MG63 (cell line): Measurements from ENCODE around the gene TENM4. TPM values are rescaled to one million over a fixed set of nuclear protein-coding genes. Genes with fewer than 3 reads are reported as not detected.

Experiments used
- DNase-seq: peaks from one replicate; pipeline ENCODE4 v3.0.0-alpha.2; 2020
- H3K27me3 ChIP-seq: fragments of 250-450 bp; sonication (Bioruptor Pico); 2 replicates; pipeline ENCODE4 v1.5.1; 2020; ENCODE audit warnings: mild to moderate bottlenecking, moderate library complexity
- H3K36me3 ChIP-seq: fragments of 250-450 bp; sonication (Bioruptor Pico); 2 replicates; pipeline ENCODE4 v1.5.1; 2020; ENCODE audit warnings: mild to moderate bottlenecking, moderate library complexity
- H3K4me3 ChIP-seq: fragments of 250-450 bp; sonication (Bioruptor Pico); 2 replicates; pipeline ENCODE4 v1.5.1; 2020; ENCODE audit warnings: mild to moderate bottlenecking, moderate library complexity
- H3K9me3 ChIP-seq: fragments of 250-450 bp; sonication (Bioruptor Pico); 2 replicates; pipeline ENCODE4 v1.5.1; 2020; ENCODE audit warnings: mild to moderate bottlenecking, moderate library complexity
- total RNA-seq: library from RNA; depleted of rRNA; stranded (reverse); fragments of >200 nt; shearing (Covaris generic); gene quantifications from 2 replicates; pipeline ENCODE4 v1.2.3, GENCODE V29; 2014; ENCODE audit warnings: low replicate concordance

TENM4 gene
- total RNA-seq, 1 experiment from 2014 or later: not detected

DNA sequence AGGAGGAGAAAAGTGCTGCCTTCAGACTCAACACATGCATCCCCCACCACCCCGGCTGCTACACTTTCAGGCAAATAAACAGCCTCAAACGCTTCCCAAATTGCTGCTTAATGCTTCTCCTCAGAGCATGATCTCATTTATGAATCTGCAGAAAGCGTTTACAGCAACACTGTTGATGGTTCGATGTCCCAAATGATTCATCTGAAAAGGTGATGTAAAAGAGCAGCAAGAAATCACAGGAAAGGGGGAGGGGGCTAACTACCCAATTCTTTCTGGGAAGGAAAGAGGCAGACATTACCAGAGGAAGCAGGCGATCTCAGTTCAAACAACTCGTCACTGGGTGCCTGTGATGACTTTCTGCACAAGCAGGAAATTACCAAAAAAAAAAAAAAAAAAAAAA, 119.6 kb downstream of the TENM4 start:
- Histone ChIP-seq H3K9me3 (no peaks in the 10 kb centered on the region), H3K27me3 (no peaks in the 10 kb centered on the region), H3K36me3 (no peaks in the 10 kb centered on the region), H3K4me3 (no peak overlapping the region)
- no peak for DNase-seq

DNA sequence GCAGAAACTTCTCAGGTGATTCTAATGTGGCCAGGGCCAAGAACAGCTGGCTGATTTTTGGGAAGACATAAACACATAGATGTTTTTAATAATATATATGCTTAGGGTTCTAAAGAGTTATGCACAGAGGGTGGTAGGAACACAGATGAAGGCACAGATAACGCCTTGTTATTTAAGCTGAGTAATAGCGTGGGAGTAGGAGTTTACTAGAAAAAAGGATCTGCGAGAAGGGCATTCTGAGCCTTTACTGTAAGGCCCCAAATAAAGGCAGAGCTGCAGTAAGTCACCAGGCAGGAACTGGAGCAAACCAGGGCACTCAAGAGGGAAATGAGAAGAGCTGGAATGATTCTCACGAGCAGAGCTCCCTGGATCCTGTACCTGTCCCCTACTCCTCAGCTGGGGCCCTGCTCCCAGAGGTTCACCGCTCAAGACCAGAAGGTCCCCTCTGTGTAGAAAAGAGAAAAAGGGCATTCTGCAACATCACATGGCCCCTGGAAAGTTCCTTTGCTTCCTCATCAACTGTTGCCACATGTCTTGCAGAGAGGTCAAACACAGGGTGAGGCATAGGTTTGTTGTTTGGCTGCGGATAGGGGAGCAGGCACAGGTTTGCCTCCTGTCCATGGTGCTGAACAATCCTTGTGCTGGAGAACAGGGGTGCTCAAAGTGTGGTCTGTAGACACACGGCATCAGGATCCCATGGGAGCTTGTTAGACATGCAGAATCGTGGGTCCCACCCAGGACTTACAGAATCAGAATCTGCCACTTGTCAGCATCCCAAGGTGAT, 125.7 kb downstream of the TENM4 start:
- DNase-seq: no peak
- H3K36me3 ChIP-seq: no peaks in the 10 kb centered on the region
- no peak overlapping the region for H3K4me3 ChIP-seq
- no peaks in the 10 kb centered on the region for H3K27me3 ChIP-seq
- no peaks in the 10 kb centered on the region for H3K9me3 ChIP-seq

DNA sequence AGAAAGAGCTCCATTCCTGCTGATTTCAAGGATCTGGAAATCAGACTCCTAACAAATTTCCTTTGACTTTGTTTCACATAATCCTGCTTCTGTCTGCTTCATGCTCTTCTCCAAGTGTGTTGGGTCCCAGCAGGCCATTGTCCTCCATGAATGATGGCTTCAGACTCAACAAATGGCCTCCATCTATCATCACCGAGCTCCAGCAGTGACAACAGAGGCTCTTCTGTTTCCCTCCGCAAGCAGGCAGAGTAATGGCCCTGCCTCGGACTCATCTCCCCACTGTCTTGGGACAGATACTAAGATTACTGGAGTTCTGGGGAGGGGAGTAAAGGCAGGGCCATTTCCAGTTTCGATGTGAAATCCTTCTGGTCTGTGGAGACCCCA, 127.3 kb downstream of the TENM4 start:
- no peak for DNase-seq
- Histone ChIP-seq H3K36me3 (no peaks in the 10 kb centered on the region), H3K27me3 (no peaks in the 10 kb centered on the region), H3K4me3 (no peak overlapping the region), H3K9me3 (no peaks in the 10 kb centered on the region)

DNA sequence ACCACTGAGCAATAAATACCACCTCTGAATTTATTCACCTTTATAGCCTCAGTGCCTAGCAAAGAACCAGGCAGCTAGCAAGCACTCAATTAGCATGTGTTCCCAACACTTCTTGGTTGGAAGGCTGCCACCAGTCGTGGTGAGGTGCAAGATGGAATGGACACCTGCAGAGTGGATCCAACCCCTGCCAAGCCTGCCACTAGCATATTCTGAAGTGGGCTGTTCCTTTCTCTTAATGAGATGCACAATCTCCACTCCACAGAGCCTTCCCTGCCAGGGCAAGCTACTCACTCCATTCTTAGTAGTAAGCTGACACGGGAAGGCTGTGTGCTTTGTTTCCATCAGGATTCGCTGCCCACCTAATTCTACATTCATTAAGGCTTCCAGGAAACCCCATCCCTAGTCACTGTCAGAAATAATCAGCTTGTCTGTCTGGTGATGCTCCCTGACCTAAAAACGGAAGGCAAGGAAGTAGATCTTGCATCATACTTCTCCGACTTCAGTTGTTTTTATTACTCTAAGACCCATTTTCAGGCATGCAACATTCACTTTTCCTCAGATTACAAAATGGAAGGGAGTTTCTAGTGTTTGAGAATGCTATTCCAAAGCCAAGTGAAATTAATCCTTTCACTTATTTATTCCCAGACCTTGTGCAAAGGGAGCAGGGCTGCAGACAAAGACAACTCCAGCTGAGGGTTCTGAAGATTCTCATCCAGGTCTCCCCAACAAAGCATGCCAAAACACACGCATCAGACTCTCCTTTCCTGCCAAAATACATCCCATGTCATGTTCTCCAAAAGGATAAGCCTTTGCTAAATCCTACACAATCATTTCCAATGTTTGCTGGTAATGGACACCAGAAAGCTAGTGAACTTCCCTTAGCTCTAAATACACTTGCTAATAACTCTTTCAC, 128.0 kb downstream of the TENM4 start:
- no peaks in the 10 kb centered on the region for H3K9me3 ChIP-seq
- DNase-seq: no peak
- no peaks in the 10 kb centered on the region for H3K27me3 ChIP-seq

DNA sequence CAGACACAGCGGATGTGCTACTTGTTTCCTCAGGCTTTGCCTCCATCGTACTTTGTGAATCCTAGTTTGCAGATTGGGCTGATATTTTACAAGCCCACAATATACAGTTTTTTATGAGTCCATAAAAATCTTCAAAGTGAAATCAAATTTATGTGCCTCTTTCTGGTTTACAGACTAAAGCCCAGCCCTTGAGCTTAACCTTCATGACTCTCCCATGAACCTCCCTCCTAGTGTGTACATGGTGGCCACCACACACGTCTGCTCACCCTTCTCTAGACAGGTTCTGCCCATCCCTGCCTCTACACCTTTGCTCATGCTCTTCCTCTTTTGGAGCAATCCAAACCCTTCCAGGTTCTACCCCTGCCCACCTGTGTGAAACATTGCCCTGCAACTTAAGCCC, 129.4 kb downstream of the TENM4 start:
- no peaks in the 10 kb centered on the region for H3K9me3 ChIP-seq
- no peak for DNase-seq
- H3K4me3 ChIP-seq: no peak overlapping the region
- no peaks in the 10 kb centered on the region for H3K36me3 ChIP-seq
- H3K27me3 ChIP-seq: no peaks in the 10 kb centered on the region

More for the DNA sequence above, 128.0 kb downstream of the TENM4 start:
- H3K4me3 ChIP-seq: no peak overlapping the region
- H3K36me3 ChIP-seq: no peaks in the 10 kb centered on the region

DNA sequence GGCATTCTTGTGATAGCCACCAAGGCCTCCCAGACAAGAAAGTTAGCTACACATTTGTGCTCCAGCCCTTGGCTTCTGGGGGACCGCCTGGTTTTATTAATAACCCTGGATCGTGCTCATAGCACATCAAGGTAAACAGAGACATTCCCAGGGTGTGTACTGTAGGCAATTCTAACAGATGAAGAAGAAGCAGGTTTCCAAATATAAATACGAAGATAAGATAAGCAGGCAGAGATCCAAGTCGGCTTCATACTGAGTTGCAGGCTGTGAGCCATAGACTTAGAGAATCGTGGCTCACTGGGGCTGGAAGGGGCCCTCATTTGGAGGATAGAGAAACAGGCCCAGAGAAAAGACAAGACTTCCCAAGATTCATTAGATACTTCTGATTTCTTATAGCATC, 131.4 kb downstream of the TENM4 start:
- H3K4me3 ChIP-seq: no peak overlapping the region
- H3K27me3 ChIP-seq: no peaks in the 10 kb centered on the region
- H3K9me3 ChIP-seq: no peaks in the 10 kb centered on the region
- no peak for DNase-seq
- H3K36me3 ChIP-seq: no peaks in the 10 kb centered on the region

DNA sequence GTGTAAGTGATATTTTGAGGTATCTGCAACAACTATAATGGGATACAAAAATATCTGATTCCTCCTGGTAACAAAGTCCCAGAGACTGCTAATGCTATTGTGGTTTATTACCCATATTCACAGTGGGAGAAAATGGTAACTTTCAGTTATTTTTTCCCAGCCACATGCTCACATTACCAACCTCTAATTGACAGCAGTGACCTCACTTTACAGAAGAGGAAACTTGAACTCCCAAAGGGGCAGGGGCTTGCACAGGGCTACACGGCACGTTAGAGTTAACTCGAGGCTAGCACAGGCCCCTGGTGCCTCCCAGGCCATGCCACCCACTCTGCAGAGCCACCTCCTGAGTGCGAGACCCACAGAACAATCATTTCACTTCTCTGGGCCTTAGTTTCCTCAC, 132.4 kb downstream of the TENM4 start:
- no peak for DNase-seq
- Histone ChIP-seq H3K9me3 (no peaks in the 10 kb centered on the region), H3K27me3 (no peaks in the 10 kb centered on the region), H3K4me3 (no peak overlapping the region), H3K36me3 (no peaks in the 10 kb centered on the region)

DNA sequence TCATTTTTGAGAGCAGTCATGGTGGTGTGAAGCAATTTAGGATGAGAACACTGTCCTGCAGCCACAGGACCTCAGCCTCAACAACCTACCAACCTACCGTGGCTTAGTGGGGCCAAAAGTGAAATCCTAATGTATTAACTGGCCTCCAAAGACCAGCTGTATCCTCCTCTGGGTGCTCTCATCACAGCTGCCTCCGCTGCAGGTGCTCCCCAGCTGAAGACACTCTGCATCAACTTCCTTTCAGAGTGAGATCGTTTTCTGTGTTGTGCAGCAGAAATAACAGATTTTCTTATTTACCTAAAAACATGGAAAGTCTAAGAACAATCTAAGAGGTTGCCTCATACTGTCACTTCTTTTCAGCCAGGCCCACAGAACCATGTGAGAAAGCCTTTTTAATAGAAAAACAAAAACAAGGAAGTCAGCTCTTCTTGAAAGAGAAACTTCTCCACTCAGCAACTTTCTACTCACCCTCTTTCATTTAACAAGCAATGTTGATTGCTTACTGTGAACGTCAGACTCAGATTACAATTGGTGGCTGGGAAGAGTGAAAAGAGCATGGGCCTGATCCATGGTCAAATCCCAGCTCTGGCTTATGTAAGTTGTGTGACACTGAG, 136.1 kb downstream of the TENM4 start:
- DNase-seq: no peak
- Histone ChIP-seq H3K36me3 (no peaks in the 10 kb centered on the region), H3K27me3 (no peaks in the 10 kb centered on the region), H3K9me3 (no peaks in the 10 kb centered on the region), H3K4me3 (no peak overlapping the region)

DNA sequence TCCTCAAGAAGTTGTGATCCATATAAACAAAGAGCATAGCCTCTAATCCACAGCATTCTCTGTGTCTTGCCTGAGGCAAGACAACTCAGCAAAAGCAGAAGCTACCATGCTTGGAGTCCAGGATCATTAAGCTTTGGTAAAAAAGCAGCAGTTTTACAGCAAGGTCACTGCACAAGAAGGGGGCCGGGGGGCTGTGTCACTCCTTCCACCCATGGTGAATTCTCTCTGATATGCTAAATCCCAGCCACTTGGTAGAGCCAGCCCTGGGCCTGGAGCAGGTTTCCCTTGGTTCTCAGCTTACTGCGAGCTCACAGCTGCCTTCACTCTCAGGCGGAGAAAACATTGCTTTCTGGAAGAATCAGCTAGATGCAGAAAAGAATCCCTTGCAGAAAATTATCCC, 144.7 kb downstream of the TENM4 start:
- H3K9me3 ChIP-seq: no peaks in the 10 kb centered on the region
- H3K36me3 ChIP-seq: no peaks in the 10 kb centered on the region
- no peak for DNase-seq
- no peak overlapping the region for H3K4me3 ChIP-seq
- H3K27me3 ChIP-seq: no peaks in the 10 kb centered on the region

DNA sequence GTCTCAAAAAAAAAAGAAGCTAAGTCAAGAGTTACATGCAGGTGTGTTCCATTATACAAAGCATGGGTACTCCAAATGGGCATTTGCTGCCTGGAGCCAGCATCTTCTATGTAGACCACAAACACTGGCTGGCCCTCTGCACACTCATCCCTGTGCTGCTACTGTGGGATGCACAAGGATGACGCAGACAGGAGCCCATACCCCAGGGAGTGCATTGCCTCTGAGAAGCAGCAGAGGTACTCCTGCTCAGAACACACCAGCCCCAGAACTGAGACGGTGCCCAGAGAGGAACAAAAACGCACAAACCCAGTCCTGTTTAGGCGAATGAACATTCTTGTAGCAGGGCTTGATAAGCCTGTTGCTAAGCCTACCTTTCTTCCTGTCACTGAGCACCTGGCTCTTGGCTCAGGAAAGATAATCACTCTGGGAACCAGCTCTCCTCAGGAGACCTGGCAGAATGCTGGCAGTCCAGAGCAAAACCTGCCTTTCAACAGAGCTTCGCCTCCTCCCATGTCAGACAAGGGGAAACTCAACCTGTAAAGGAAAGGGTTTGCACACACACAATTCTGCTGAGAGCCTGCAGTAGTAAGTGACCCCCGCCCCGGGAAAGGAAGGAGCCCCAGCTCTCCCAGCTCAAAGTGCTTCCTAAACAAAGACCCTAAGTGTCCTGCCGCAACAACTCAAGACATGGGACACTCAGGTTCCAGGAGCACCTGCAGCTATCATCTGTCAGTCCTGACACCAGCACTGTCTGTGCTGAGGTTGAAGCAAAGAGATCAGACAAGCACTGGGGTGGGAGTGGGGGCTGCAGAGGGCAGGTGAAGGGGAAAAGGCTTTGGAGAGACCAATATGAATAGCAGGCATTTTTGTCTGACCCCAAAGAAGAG, 145.7 kb downstream of the TENM4 start:
- no peaks in the 10 kb centered on the region for H3K36me3 ChIP-seq
- no peaks in the 10 kb centered on the region for H3K9me3 ChIP-seq
- no peak overlapping the region for H3K4me3 ChIP-seq
- DNase-seq: no peak
- no peaks in the 10 kb centered on the region for H3K27me3 ChIP-seq

DNA sequence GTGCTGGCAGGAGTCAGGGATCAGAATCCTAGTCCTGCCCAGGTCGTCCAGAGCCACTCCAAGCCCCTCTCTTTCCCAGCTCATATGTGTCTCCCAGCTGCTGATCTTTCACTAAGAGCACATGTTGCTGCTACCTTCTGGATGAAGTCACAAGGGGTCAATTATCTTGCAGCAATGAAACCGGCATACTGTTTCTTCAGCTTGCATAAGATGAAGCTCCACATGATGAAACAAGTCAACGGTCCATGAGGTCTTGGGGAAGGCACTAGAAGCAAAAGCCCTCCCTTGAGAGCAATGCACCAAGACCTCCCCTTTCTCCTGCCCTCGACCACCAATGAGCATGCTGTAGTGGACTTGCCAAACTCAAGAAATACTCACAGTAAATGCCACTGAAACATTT, 148.9 kb downstream of the TENM4 start:
- no peak overlapping the region for H3K4me3 ChIP-seq
- H3K27me3 ChIP-seq: no peaks in the 10 kb centered on the region
- H3K9me3 ChIP-seq: no peaks in the 10 kb centered on the region
- no peak for DNase-seq
- H3K36me3 ChIP-seq: no peaks in the 10 kb centered on the region

DNA sequence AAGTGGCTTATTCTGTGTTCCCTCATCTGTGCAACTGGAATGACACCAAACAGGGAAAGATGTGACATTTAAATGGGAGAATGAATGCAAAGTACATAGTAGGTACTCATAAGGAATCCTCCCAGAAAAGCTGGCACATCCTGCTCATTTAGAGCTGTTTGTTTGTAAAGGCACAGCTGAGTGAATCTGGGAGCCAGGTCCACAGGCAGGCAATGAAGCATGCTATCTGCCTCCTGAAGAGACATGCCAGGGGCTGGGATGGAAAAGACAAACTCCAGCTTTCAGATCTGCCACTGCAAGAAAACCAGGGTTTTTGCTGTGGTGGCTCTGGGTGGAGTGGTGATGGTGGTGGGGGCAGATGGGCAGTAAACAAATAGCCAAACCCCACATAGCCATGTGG, 150.1 kb downstream of the TENM4 start:
- Histone ChIP-seq H3K9me3 (no peaks in the 10 kb centered on the region), H3K4me3 (no peak overlapping the region), H3K36me3 (no peaks in the 10 kb centered on the region), H3K27me3 (no peaks in the 10 kb centered on the region)
- no peak for DNase-seq

DNA sequence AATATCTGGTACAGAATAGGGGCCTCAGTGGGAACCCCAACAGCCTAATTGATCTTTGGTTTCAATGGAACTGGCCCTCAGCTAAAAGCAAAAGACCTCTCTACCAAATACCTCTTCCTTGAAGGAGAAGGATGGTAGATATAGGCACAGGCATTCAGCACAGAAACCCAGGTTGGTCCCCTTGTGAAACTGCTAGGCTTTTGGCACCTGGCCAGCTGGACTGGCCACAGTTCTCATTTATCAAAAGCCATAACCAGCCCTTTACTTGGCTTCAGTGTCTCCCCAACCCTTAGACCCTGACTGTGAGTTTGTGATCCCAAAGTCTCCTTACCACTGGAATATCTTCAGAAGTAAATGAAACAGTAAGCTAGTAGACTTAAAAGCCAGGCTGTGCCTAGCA, 152.9 kb downstream of the TENM4 start:
- no peak overlapping the region for H3K4me3 ChIP-seq
- no peaks in the 10 kb centered on the region for H3K27me3 ChIP-seq
- no peaks in the 10 kb centered on the region; the same call in 1 of the 2 replicates for H3K9me3 ChIP-seq
- DNase-seq: no peak
- no peaks in the 10 kb centered on the region for H3K36me3 ChIP-seq

DNA sequence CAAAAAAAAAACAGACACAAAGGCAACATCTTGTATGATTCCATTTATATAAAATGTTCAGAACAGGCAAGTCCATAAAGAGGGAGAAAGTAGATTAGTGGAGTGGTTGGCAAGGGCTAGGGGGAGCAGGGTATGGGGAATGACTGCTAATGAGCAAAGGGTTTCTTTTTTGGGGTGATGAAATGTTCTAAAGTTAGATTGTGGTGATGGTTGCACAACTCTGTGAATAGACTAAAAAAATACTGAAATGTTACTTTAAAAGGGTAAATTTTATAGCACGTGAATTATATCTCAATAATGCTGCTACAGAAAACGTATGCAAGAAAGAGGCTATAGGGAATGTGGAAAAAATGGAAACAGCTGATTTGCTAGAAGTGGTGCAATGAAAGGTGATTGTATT, 155.1 kb downstream of the TENM4 start:
- no peaks in the 10 kb centered on the region; the same call in 1 of the 2 replicates for H3K9me3 ChIP-seq
- H3K27me3 ChIP-seq: no peaks in the 10 kb centered on the region
- DNase-seq: no peak
- no peaks in the 10 kb centered on the region for H3K36me3 ChIP-seq
- H3K4me3 ChIP-seq: no peak overlapping the region

DNA sequence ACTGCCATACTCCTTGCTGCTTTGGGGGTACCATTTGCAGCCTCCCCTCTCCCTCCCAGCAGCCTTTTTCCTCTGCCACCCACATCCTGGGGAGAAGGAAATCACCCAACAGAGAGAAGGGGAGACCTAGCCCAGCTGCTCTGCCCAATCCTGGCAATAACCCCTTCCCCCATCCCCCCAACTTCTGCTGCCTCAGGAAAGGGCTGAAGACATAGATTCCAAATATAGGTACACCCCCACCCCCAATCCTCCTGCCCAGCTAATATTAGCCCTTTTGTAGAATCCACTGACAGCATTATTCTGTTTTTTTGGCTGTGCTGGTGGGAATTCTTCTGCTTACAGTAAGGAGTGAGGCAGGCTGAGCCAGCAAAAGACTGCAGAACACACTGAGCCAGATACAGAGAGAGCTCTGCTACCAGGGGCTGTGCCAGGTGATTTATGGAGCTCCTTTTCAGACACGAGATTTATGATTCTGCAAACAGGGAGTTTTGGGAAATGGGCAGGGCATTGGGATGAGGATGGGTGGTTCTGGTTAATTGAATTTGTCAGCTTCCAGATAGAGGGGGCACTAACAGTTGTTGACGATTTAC, 164.0 kb downstream of the TENM4 start:
- H3K9me3 ChIP-seq: no peaks in the 10 kb centered on the region
- H3K27me3 ChIP-seq: no peaks in the 10 kb centered on the region
- no peaks in the 10 kb centered on the region for H3K36me3 ChIP-seq
- no peak for DNase-seq
- no peak overlapping the region for H3K4me3 ChIP-seq

DNA sequence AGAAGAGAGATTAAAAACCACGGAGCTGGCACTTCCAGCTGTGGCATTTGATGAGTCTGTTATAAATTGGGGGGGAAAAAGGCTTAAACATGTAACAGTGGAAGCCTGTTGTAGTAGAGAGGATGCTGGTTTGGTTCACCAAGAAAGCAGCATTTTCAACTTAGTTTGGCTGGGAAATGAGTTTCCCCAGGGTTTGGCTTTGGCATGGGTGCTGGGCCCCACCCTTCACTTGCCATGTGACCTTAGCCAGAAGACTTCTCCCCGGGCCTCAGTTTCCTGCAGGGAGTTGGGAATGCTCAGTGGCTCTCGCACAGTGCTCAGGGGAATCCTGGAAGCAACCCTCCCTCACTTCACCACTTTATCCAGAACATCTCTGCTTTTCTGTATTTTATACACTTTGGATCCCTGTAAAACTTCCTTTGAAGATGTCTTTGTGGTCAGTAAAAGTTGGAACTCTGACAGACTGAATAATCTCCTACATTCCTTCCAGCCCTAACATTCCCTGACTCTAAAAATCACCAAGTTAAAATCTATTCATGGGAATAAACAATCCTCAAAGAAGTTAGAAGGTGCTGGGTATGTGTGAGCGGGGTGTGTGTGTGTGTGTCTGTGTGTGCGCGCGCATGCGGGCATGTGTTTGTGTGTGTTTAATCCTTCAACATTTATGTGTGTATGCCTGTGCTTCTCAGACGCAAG, 166.0 kb downstream of the TENM4 start:
- no peak for DNase-seq

More for the DNA sequence above, 166.0 kb downstream of the TENM4 start:
- H3K4me3 ChIP-seq: no peak overlapping the region
- no peaks in the 10 kb centered on the region for H3K36me3 ChIP-seq
- no peaks in the 10 kb centered on the region for H3K9me3 ChIP-seq
- H3K27me3 ChIP-seq: no peaks in the 10 kb centered on the region
